Body of pancreas (tissue), 4 donors: ENCODE measurements around the gene YOD1.

Experiments used
- POLR2A ChIP-seq, 3 donors: fragments of 450-650 bp; IDR thresholded peaks; one replicate each; pipeline ENCODE4 v1.6.1; 2016; ENCODE audit warnings: antibody characterized with exemption in 3 of 3, mild to moderate bottlenecking in 2 of 3
- TF ChIP-seq, protein P1 (sequence below), 7 experiments: fragments of 450-650 bp in 4 of 7; fragments of 200-600 bp in 3 of 7; sonication (generic) in 3 of 7; IDR thresholded peaks; one replicate each; pipeline ENCODE4 v1.5.1; 2016 to 2019; ENCODE audit warnings: antibody characterized with exemption in 7 of 7

DNA sequence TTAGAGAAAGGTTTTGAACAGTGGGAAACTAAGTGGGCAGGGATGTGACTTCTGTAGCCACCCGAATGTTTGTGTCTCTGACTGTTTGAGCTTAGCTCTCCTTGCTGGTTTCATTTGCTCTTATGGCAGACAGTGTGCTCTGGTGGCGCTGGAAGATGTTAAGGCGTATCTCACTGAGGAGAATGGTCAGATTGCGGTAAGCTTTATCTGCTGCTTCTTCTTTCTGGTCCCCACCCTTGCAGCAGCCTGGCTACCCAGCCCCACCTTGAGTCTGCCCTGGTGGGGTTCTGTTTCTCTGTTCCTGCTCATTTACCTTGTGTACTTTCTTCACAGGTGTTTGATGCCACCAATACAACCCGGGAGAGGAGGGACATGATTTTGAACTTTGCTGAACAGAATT lies 12.0 kb upstream of the YOD1 start:
- TF ChIP-seq, protein P1, sequence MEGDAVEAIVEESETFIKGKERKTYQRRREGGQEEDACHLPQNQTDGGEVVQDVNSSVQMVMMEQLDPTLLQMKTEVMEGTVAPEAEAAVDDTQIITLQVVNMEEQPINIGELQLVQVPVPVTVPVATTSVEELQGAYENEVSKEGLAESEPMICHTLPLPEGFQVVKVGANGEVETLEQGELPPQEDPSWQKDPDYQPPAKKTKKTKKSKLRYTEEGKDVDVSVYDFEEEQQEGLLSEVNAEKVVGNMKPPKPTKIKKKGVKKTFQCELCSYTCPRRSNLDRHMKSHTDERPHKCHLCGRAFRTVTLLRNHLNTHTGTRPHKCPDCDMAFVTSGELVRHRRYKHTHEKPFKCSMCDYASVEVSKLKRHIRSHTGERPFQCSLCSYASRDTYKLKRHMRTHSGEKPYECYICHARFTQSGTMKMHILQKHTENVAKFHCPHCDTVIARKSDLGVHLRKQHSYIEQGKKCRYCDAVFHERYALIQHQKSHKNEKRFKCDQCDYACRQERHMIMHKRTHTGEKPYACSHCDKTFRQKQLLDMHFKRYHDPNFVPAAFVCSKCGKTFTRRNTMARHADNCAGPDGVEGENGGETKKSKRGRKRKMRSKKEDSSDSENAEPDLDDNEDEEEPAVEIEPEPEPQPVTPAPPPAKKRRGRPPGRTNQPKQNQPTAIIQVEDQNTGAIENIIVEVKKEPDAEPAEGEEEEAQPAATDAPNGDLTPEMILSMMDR (IDR thresholded peaks at IDR 0.05) = no peak
- no peak for TF ChIP-seq POLR2A (IDR thresholded peaks at IDR 0.05)
